ENCODE results near the gene PTTG2.
"Not testable (repeated sequence)": the region's sequence is repeated elsewhere in the genome, so short reads cannot be mapped to it uniquely, and the experiment has no call there.

The PTTG2 gene

DNA sequence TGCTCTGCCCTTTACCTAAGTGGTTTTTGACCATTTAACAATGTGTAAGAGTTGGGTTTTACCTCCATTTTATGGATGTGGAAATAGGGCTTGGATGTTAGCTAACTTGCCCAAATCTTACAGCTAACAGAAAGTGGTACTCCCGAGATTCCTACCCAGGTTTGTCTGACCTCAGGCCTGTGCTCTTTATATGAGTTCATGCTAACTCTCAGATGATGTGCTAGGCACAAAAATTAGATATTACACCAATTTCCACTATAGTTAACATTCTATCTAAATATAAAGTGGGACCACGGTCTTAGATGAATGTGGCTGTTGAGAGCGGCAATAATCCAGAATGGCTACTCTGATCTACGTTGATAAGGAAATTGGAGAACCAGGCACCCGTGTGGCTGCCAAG, at the start of gene PTTG2:
PTTG2 (plus strand) TSS at position 301 of the 400 bp plus-strand sequence; CDS start at position 338, 37 bp downstream.
- no peak for DNase-seq

GRCh38 chr4:37914539-37914938, 45.7 kb upstream of the PTTG2 start:
- DNase-seq: no peak

DNA sequence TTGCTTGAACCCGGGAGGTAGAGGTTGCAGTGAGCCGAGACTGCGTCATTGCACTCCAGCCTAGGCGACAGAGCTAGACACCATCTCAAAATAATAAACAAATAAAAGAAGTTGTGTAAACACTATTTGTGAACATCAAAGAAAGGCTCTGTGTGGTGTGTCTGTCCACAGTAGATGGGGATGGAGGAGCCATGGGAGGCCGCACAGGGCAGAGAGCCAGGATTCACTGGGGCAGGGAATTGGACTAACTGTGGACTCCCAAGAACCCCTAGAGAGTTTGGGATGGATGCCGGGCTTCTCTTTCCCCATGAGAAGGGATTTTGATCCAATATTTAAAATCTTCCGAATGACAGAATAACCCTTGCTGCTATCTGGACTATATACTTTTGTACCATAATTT, 42.8 kb upstream of the PTTG2 start:
- DNase-seq: no peak

DNA sequence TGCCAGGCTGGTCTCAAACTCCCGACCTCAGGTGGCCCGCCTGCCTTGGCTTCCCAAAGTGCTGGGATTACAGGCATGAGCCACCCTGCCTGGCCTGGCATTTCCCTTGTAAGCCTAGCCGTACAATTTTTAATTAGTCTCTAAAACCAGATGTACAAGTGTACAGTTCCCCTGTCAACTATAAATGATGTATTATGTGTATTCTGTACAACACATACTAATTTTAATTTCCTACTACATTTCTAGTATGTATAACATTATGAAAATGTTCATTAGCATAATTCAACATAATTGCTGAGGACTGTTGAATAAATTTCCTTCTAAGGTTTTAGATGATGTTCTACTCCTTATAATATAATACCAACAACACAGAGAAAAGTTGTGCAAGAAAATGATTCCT, 41.5 kb upstream of the PTTG2 start:
- no peak for DNase-seq

- DNase-seq: no peak
Observed at GRCh38 chr4:37922328-37922727, 37.9 kb upstream of the PTTG2 start.

DNA sequence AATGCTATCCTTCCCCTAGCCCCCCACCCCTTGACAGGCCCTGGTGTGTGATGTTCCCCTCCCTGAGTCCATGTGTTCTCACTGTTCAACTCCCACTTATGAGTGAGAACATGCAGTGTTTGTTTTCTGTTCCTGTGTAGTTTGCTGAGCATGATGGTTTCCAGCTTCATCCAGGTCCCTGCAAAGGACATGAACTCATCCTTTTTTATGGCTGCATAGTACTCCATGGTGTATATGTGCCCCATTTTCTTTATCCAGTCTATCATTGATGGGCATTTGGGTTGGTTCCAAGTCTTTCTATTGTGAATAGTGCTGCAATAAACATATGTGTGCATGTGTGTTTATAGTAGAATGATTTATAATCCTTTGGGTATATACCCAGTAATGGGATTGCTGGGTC, 37.1 kb upstream of the PTTG2 start:
- DNase-seq: not testable (repeated sequence)

DNA sequence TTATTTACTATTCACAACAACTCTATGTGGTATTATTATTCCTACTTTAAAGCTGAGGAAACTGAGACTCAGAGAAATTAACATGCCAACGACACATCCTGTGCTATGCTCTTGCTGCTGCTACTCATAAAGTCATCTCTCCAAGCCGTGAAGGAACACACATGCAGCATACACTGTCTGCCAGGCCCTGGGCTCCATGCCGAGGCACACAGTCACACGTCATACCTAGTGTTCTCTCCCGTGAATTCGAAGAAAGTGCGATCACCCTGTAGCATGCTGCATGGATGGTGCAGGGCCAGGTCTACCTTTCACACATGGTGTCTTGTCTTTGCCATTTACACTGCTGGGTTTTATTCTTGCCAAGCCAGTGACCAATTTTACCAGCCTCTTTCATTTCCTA, 35.3 kb upstream of the PTTG2 start:
- no peak for DNase-seq

DNA sequence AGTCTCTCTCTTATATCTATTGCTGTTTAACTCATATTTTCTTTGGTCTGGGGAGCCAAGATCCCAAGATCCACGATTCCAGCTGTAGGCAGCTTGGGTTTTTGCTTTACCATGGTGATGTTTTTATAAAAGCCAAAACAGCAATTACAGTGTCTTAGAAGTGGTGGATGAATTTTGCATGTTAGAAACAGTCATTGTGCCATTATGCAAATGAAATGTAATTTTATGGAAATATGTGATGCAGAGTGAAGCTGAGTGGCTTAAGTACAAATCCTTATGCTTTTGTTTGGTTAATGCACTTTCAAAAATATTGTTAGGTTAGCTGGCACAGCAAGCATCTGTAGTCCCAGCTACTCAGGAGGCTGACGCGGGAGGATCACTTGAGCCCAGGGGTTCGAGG, 32.8 kb upstream of the PTTG2 start:
- DNase-seq: no peak

DNA sequence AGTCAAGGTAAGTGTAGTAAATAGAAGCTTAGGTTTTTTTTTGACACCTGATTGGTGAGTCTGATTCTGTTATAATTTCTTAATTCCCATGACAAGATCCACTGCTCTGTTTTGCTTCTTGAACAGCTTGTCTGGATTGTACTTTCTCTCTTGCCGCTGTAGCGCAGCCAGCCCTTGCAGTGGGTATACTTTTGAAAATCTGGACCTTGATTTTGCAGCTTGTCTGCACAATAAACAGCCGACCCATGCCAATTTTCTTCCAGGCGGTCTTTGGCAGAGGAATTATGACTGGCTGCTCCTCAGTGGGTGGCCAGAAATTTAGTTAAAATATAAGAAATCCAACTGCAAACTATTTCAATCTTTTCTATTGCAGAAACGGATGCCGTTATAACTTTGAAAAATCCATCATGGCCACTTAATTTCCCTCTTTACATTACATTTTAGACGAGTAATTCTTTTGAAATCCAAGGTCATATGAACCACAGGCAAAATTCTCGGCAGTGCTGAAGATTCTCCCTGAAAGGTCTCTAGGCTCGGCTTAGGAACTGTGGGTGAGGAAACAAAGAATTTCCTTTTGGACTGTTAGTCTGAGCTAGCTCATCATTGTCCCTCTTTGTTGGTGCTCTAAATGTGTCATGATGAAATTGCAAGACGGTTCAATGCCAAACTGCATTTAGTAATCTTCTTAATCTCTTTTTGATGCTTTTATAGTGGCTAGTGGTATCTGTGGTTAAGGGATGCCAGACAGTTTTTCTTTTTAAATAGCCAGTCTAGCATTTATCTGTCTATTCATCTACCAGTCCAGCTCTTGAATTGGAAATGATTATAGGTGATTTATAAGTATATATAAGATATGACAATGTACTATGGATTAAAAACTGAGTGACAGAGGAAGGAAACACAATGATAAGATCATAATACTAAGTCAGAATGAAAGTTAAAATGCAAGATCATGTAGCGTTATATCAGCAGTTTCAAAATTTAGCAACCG, 31.5 kb upstream of the PTTG2 start:
- no peak for DNase-seq

DNA sequence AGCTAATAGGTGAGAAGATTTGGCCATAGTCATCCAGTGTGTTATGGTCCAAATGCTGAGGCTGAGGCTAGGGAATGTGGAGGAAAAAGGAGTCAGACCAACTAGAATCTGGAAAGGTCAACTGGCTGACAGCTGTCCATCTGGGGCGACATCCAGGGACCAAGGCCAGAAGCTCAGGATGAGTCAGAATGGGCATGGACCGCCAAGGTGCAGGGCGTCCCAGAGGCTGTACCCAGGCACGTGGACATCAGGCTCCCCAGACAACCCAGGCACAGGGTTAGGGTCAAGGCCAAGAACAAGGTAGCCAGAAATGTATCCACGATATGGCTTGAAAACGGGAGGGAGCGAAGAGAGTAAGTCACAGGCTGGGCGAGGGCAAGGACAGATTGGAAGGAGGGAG, 26.1 kb upstream of the PTTG2 start:
- DNase-seq: no peak

DNA sequence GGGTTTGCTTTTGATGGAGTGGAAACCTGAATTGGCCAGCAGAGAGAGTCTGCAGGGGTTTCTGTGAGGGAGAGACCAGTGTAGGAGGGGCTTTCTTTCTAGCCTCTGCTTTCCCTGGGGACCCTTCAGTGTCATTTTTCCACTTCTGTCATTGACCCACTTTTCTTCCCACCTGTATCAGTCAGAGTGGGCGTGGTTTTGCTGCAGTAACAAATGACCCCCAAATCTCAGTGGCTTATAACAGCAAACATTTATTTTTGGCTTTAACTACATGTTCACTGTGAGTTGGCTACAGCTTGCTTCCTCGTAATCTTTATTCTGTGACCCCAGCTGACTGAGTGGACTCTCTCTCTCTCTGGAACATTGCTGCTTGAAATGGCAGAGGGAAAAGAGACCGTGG, 25.6 kb upstream of the PTTG2 start:
- DNase-seq: no peak

DNA sequence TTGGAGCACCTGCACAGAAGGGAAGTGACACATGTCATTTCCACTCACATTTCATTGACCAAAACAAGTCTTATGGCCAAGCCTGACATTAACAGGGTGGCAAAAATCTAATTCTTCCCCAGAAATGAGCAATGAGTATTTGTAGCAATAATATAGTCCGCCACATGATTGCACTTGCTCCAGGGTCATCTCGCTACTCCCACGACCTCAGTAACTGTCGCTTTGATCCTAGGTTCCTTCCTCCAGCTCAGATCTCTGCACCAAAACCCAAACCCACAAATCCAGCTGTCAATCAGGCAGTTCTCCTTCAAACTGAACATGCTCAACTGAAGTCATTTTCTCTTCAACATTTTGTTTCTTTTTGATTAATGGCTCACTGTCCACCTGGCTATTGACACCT, 25.2 kb upstream of the PTTG2 start:
- DNase-seq: no peak

GRCh38 chr4:37936889-37937498, 23.2 kb upstream of the PTTG2 start:
- DNase-seq: no peak

- DNase-seq: no peak
Observed at GRCh38 chr4:37938208-37938607, 22.0 kb upstream of the PTTG2 start.

GRCh38 chr4:37946503-37947179, 13.6 kb upstream of the PTTG2 start:
- no peak for DNase-seq

DNA sequence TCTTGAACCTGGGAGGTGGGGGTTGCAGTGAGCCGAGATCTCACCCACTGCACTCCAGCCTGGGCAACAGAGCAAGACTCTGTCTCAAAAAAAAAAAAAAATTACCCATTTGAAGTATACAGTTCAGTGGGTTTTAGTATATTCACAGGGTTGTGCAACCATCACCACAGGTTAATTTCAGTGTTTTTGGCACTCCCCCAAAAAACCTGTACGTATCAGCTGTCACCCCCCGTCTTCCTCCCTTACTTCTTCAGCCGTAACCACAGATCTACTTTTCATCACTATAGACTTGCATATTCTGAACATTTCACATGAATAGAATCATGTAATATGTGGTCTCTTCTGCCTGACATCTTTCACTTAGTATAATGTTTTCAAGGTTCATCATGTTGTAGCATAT, 11.7 kb upstream of the PTTG2 start:
- no peak for DNase-seq

GRCh38 chr4:37949636-37950426, 10.4 kb upstream of the PTTG2 start:
- no peak for DNase-seq

- no peak for DNase-seq
Observed at GRCh38 chr4:37951461-37952352, 8.5 kb upstream of the PTTG2 start.

DNA sequence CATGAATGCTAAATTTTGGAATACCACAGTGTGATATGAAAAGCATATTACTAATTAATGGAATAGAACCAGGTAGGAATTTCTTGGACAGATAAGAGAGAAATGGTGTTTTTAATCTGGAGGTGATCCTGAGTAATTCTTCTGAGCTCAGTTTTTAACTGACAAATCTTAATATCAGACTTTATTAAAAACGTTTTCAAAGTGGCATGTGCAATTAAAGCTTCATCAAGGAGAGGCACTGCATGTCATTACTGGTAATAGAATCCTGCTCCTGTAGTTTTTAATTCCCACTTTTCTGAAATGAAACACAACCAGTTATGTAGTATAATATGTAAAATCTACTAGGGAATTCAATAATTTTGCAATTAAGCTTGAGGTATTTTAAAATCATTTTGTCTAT, 7.0 kb upstream of the PTTG2 start:
- DNase-seq: no peak

GRCh38 chr4:37953620-37954293, 6.4 kb upstream of the PTTG2 start:
- DNase-seq: no peak

- DNase-seq: no peak
Observed at GRCh38 chr4:37956941-37957340, 3.3 kb upstream of the PTTG2 start.

Measured in NCI-H2171 (cell line).